Endodermal cell (in vitro differentiated cells): ENCODE data around the gene PRIM1. TPM values are rescaled to one million over a fixed set of nuclear protein-coding genes. Genes with fewer than 3 reads are reported as not detected.

ENCODE experiments used
- DNase-seq: peaks from one replicate; pipeline ENCODE4 v3.0.0-alpha.2; 2017
- H3K27ac ChIP-seq: 2 replicates; pipeline ENCODE4 v1.5.1; 2013; ENCODE audit warnings: mild to moderate bottlenecking, low read depth, low read length, moderate library complexity
- H3K27me3 ChIP-seq: 2 replicates; pipeline ENCODE4 v1.6.1; 2013; ENCODE audit warnings: mild to moderate bottlenecking, low read length, moderate library complexity; ENCODE audit not compliant: insufficient read depth, control insufficient read depth, poor library complexity, severe bottlenecking
- H3K36me3 ChIP-seq: 2 replicates; pipeline ENCODE4 v1.7.0; 2013; ENCODE audit warnings: mild to moderate bottlenecking, low read length, moderate library complexity; ENCODE audit not compliant: control insufficient read depth, insufficient read depth
- H3K4me1 ChIP-seq: one replicate; pipeline ENCODE4 v1.7.0; 2013; ENCODE audit warnings: low read length; ENCODE audit not compliant: control insufficient read depth, insufficient read depth
- H3K4me3 ChIP-seq: 2 replicates; pipeline ENCODE4 v1.5.1; 2013; ENCODE audit warnings: mild to moderate bottlenecking, low read length, moderate library complexity
- H3K9ac ChIP-seq: 2 replicates; pipeline ENCODE4 v1.6.1; 2013; ENCODE audit warnings: mild to moderate bottlenecking, low read length, moderate library complexity; ENCODE audit not compliant: poor library complexity, severe bottlenecking; ENCODE audit errors: extremely low read depth
- H3K9me3 ChIP-seq: 2 replicates; pipeline ENCODE4 v1.6.1; 2013; ENCODE audit warnings: mild to moderate bottlenecking, low read length, moderate library complexity; ENCODE audit not compliant: control insufficient read depth
- H3K27ac Mint-ChIP-seq: 2 replicates; pipeline ENCODE4 v1.8.0; 2020; ENCODE audit warnings: mixed read lengths
- H3K27me3 Mint-ChIP-seq: 2 replicates; pipeline ENCODE4 v1.8.0; 2021; ENCODE audit warnings: mild to moderate bottlenecking, mixed read lengths; ENCODE audit not compliant: insufficient read depth
- H3K36me3 Mint-ChIP-seq: 2 replicates; pipeline ENCODE4 v1.8.0; 2020; ENCODE audit warnings: low read depth, mixed read lengths
- H3K4me1 Mint-ChIP-seq: 2 replicates; pipeline ENCODE4 v1.8.0; 2020; ENCODE audit warnings: mixed read lengths
- H3K4me3 Mint-ChIP-seq: 2 replicates; pipeline ENCODE4 v1.8.0; 2020; ENCODE audit warnings: mild to moderate bottlenecking, moderate library complexity, mixed read lengths
- H3K9me3 Mint-ChIP-seq: 2 replicates; pipeline ENCODE4 v1.8.0; 2020; ENCODE audit warnings: mild to moderate bottlenecking, mixed read lengths
- WGBS, 2 experiments: methylation state at CpG; one replicate each; pipeline versions ENCODE4 v1.1.5 to v1.1.7; 2013; ENCODE audit warnings: missing lambda C conversion rate in 2 of 2, mixed read lengths in 1 of 2; ENCODE audit not compliant: insufficient coverage in 1 of 2, insufficient read length in 1 of 2; 5-methylcytosine and 5-hydroxymethylcytosine counted together
- total RNA-seq, 2 donors: library from RNA; stranded (reverse); fragmentation: NEBNext Ultra II Directional in 1 of 2; extraction: Animal tissue kit (Norgen Biotek cat#: 25700) in 1 of 2; gene quantifications; 2 replicates in 1 of 2; 3 replicates in 1 of 2; pipeline ENCODE4 v1.2.1, GENCODE V29; 2021
- TF ChIP-seq, protein P1 (sequence below): fragments of 200-600 bp; sonication (generic); conservative IDR thresholded peaks from 2 replicates; pipeline ENCODE4 v1.5.0; 2021; ENCODE audit warnings: antibody characterized with exemption, mild to moderate bottlenecking

The PRIM1 gene
- total RNA-seq, 2 donors from 2014 or later: 34.8 to 44.2 TPM

DNA sequence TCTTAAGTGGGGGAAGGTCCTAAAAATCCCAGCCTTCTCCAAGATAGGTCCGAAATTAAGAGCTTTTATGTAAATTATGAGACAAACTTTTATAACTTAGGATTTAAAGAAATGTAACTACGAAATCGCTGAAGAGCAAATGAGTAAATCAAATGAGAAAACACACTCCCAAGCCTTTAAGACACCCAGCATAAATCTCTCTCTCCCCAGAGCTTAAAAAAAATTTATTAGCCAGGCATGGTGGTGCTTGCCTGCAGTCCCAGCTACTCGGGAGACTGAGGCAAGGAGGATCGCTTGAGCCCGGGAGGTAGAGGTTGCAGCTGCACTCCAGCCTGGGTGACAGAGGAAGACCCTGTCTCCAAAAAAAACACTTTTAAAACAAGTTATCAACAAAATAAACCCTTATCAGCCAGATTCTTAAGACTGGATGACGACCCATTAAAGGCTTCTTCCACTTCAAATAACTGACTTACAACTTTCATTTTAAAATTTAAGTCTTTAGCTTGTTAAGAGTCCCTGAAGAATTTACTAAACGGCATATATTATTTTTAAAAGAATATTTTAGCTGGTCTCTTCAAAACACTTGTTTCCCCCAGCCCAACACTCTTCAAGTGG is 67.3 kb downstream of the PRIM1 start:
- no peaks in the 10 kb centered on the region for H3K27me3 Mint-ChIP-seq
- Histone ChIP-seq H3K9ac (peak overlapping the region; percentile 9), H3K27ac (no peak overlapping the region)

DNA sequence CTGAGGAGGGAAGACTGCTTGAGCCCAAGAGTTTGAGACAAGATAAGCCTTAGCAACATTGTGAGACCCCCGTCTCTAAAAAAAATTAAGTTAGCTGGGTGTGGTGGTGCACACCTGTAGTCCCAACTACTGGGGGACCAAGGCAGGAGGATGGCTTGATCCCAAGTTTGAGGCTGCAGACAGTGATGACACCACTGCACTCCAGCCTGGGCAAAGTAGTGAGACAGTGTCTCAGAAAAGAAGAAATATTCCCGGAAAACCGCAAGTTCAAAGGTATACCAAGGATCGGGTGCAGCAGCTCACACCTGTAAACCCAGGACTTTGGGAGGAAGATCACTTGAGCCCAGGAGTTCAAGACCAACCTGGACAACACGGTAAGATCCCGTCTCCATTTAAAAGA is 69.8 kb downstream of the PRIM1 start:
- Mint-ChIP-seq H3K27ac (no peak overlapping the region), H3K4me3 (no peak overlapping the region), H3K36me3 (peaks cover 64% of the 10 kb centered on the region), H3K4me1 (peaks cover 12% of the 10 kb centered on the region), H3K27me3 (no peaks in the 10 kb centered on the region), H3K9me3 (no peaks in the 10 kb centered on the region)
- 95 to 97% methylated on average over 4 to 6 of the region's 6 CpGs for WGBS, 2 experiments
- H3K9me3 ChIP-seq: peaks cover 5% of the 10 kb centered on the region
- TF ChIP-seq, protein P1, sequence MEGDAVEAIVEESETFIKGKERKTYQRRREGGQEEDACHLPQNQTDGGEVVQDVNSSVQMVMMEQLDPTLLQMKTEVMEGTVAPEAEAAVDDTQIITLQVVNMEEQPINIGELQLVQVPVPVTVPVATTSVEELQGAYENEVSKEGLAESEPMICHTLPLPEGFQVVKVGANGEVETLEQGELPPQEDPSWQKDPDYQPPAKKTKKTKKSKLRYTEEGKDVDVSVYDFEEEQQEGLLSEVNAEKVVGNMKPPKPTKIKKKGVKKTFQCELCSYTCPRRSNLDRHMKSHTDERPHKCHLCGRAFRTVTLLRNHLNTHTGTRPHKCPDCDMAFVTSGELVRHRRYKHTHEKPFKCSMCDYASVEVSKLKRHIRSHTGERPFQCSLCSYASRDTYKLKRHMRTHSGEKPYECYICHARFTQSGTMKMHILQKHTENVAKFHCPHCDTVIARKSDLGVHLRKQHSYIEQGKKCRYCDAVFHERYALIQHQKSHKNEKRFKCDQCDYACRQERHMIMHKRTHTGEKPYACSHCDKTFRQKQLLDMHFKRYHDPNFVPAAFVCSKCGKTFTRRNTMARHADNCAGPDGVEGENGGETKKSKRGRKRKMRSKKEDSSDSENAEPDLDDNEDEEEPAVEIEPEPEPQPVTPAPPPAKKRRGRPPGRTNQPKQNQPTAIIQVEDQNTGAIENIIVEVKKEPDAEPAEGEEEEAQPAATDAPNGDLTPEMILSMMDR: no peak
- H3K4me3 ChIP-seq: no peak overlapping the region
- H3K27me3 ChIP-seq: no peaks in the 10 kb centered on the region
- H3K9ac ChIP-seq: no peak overlapping the region
- no peak overlapping the region for H3K27ac ChIP-seq
- H3K4me1 ChIP-seq: no peaks in the 10 kb centered on the region
- peak; percentile 26 for DNase-seq
- peaks cover 61% of the 10 kb centered on the region for H3K36me3 ChIP-seq

More for the DNA sequence above, 67.3 kb downstream of the PRIM1 start:
- H3K4me1 Mint-ChIP-seq: peaks cover 12% of the 10 kb centered on the region
- H3K27ac Mint-ChIP-seq: peak overlapping the region; percentile 49
- DNase-seq: peak; percentile 33
- 81 to 87% methylated on average over 3 to 8 of the region's 8 CpGs for WGBS, 2 experiments
- TF ChIP-seq, protein P1: no peak
- Histone ChIP-seq H3K9me3 (peaks cover 5% of the 10 kb centered on the region), H3K4me3 (peak overlapping the region; percentile 97), H3K27me3 (no peaks in the 10 kb centered on the region), H3K4me1 (no peaks in the 10 kb centered on the region), H3K36me3 (peaks cover 42% of the 10 kb centered on the region)
- peak overlapping the region; percentile 99 for H3K4me3 Mint-ChIP-seq
- H3K36me3 Mint-ChIP-seq: peaks cover 51% of the 10 kb centered on the region
- H3K9me3 Mint-ChIP-seq: no peaks in the 10 kb centered on the region

Other genes with a start within 250 kb of the PRIM1 start
- gene RBMS2, start 230.5 kb downstream of the PRIM1 start, total RNA-seq: 10 to 100 TPM; 26.3 to 33.8 TPM
- gene BAZ2A, start 122.0 kb downstream of the PRIM1 start, total RNA-seq: 100 to 1,000 TPM; 125 to 137 TPM
- 100 to 1,000 TPM; 653 to 681 TPM for gene ATP5F1B, start 106.3 kb downstream of the PRIM1 start, total RNA-seq
- gene PTGES3, start 64.0 kb downstream of the PRIM1 start, total RNA-seq: 100 to 1,000 TPM; 275 to 320 TPM
- gene NACA, start 27.0 kb downstream of the PRIM1 start, total RNA-seq: 100 to 1,000 TPM; 817 to 958 TPM
- under 1 TPM; 0.57 to 0.89 TPM for gene HSD17B6, start 11.0 kb upstream of the PRIM1 start, total RNA-seq
- not detected for gene SDR9C7, start 182.1 kb upstream of the PRIM1 start, total RNA-seq
- gene RDH16, start 205.3 kb upstream of the PRIM1 start, total RNA-seq: 1 to 10 TPM; 1.1 to 3.0 TPM